GM18511 (cell line): ENCODE measurements around the gene KIR3DL2.
"Not testable (repeated sequence)": the region's sequence is repeated elsewhere in the genome, so short reads cannot be mapped to it uniquely, and the experiment has no call there.

Experiments
- ATAC-seq: cut with Tn5 transposase; IDR thresholded peaks from one replicate; pipeline ENCODE4 v1.9.1; 2021; ENCODE audit warnings: mild to moderate bottlenecking, moderate library complexity; ENCODE audit not compliant: unreplicated experiment

KIR3DL2 gene

GRCh38 chr19:54850061-54850640 is at the start of gene KIR3DL2:
KIR3DL2 (plus strand) TSS chr19:54850443; CDS start chr19:54850476, 33 bp downstream.
- not testable (repeated sequence) for ATAC-seq

DNA sequence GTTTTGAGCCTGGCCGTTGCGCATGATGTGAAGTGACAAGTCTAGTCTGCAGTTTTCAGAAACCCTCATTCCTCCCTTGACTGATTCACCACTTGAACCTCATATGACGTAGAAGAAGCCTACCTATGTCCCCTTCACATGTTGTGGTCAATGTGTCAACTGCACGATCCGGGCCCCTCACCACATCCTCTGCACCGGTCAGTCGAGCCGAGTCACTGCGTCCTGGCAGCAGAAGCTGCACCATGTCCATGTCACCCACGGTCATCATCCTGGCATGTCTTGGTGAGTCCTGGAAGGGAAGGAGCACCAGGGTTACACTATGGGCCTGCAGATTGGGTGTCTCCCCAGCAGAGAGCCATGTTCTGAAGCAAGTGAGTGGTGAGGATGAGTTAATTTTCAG is 46.8 kb upstream of the KIR3DL2 start, which contains the start of gene KIR2DL4:
Gene KIR2DL4 (plus strand): TSS at position 201 of the 400 bp plus-strand sequence. CDS start 42 bp downstream, at position 243.
- no peak for ATAC-seq

GRCh38 chr19:54804101-54804500 is 46.1 kb upstream of the KIR3DL2 start:
- ATAC-seq = no peak

DNA sequence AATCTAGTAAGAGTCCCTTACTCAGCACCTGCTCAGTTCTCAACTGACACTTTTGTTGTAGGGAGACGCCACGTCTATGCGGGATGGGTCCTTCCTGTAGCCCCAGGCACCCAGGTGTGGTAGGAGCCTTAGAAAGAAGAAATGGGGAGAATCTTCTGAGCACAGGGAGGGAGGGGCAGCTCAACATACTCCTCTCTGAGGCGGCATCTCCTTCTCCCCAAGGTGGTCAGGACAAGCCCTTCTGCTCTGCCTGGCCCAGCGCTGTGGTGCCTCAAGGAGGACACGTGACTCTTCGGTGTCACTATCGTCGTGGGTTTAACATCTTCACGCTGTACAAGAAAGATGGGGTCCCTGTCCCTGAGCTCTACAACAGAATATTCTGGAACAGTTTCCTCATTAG is 45.7 kb upstream of the KIR3DL2 start:
- ATAC-seq = no peak

GRCh38 chr19:54805665-54806515 is 44.4 kb upstream of the KIR3DL2 start:
- no peak for ATAC-seq

- no peak for ATAC-seq
Measured at GRCh38 chr19:54806516-54806838, 43.8 kb upstream of the KIR3DL2 start.

- not testable (repeated sequence) for ATAC-seq
Measured at GRCh38 chr19:54814571-54814970, 35.7 kb upstream of the KIR3DL2 start.

DNA sequence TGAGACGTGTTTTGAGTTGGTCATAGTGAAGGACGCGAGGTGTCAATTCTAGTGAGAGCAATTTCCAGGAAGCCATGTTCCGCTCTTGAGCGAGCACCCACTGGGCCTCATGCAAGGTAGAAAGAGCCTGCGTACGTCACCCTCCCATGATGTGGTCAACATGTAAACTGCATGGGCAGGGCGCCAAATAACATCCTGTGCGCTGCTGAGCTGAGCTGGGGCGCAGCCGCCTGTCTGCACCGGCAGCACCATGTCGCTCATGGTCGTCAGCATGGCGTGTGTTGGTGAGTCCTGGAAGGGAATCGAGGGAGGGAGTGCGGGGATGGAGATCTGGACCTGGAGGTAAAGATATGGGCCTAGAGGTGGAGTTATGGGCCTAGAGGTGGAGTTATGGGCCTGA is 34.0 kb upstream of the KIR3DL2 start, which contains the start of gene KIR3DL1:
Gene KIR3DL1 (plus strand): TSS at position 218 of the 400 bp plus-strand sequence.
- not testable (repeated sequence) for ATAC-seq

DNA sequence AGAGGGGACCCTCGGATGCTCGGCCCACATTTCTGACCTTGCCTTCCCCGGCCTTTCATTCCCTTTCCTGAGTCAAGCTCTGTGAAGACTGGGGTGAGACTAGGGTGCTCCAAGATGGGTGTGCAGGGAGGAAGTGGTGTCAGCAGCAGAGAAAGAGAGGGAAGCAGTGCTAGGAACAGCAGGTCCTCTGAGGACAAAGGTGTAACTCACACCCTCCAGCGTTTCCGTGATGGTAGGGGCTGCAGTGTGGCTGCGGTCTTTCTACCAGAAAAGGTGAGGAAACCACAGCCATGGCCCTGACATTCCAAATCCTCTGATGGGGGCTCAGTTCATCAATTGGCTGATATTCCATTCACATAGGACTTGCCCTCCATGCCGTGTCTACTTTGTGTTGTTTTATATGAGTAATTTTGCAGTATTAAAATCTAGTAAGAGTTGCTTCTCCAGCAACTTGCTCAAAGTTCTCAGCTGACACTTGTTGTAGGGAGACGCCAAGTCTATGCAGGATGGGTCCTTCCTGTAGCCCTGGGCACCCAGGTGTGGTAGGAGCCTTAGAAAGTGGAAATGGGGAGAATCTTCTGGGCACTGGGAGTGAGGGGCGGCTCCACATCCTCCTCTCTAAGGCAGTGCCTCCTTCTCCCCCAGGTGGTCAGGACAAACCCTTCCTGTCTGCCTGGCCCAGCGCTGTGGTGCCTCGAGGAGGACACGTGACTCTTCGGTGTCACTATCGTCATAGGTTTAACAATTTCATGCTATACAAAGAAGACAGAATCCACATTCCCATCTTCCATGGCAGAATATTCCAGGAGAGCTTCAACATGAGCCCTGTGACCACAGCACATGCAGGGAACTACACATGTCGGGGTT is 32.3 kb upstream of the KIR3DL2 start:
- ATAC-seq = no peak

DNA sequence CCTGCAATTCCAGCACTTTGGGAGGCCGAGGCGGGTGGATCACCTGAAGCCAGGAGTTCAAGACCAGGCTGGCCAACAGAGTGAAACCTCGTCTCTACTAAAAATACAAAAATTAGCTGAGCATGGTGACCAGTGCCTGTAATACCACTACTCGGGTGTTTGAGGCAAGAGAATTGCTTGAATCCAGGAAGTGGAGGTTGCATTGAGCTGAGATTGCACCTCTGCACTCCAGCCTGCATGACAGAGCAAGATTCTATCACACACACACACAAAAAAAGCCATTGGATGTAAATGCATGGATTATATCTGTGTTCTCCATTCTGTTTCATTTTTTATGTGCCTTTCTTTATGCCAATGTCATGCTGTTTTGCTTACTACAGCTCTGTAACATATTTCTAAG is 25.8 kb upstream of the KIR3DL2 start:
- not testable (repeated sequence) for ATAC-seq

- ATAC-seq = not testable (repeated sequence)
Measured at GRCh38 chr19:54825326-54825725, 24.9 kb upstream of the KIR3DL2 start.

GRCh38 chr19:54828064-54828463 is 22.2 kb upstream of the KIR3DL2 start:
- not testable (repeated sequence) for ATAC-seq

GRCh38 chr19:54832496-54832895 is 17.7 kb upstream of the KIR3DL2 start, which contains the start of gene KIR2DS4:
KIR2DS4 (plus strand) TSS chr19:54832676.
- ATAC-seq = not testable (repeated sequence)

- not testable (repeated sequence) for ATAC-seq
Measured at GRCh38 chr19:54835126-54835525, 15.1 kb upstream of the KIR3DL2 start.

GRCh38 chr19:54837522-54837921 is 12.7 kb upstream of the KIR3DL2 start:
- ATAC-seq = not testable (repeated sequence)

- ATAC-seq = not testable (repeated sequence)
Measured at GRCh38 chr19:54843171-54843570, 7.1 kb upstream of the KIR3DL2 start.

- no peak for ATAC-seq
Measured at GRCh38 chr19:54850930-54851329, 687 bp downstream of the KIR3DL2 start.

- ATAC-seq = no peak
Measured at GRCh38 chr19:54851353-54851752, 1.1 kb downstream of the KIR3DL2 start.

DNA sequence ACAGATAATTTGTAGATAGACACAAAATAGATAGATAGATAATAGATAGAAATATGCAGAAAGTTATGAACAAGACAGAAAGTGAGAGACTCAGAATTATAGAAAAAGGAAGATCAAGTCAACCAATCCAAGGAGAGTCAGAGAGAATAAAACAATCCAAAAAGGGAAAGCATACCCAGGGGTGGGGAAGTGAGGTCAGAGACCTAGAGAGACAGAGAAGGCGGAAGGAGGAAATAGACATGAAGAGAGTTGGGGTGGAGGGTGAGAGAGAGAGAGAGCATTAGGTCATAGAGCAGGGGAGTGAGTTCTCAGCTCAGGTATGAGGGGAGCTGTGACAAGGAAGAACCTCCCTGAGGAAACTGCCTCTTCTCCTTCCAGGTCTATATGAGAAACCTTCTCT is 5.0 kb downstream of the KIR3DL2 start:
- not testable (repeated sequence) for ATAC-seq

- ATAC-seq = not testable (repeated sequence)
Measured at GRCh38 chr19:54858476-54858875, 8.2 kb downstream of the KIR3DL2 start.

DNA sequence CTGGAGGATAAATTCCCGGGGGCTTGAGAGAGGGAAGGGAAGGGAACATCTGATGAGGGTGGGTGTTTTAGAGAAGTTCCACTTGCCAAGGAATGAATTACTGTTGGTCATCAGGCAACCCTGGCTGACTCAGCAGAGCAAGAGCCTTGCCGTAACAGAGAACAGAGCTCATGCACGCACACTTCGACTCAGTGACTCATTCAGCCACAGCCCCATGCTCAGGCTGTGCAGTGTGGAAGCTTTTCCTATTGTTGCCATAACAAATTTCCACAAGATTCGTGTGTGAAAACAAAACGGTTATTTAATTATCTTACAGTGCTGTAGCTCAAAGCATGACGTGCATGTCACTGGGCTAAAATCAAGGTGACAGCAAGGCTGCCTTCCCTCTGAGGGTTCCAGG is 9.2 kb downstream of the KIR3DL2 start:
- not testable (repeated sequence) for ATAC-seq
